Endothelial cell of umbilical vein (primary cell): ENCODE measurements around the gene FRMD6. TPM values are rescaled to one million over a fixed set of nuclear protein-coding genes. Genes with fewer than 3 reads are reported as not detected.
"Not testable (repeated sequence)": the region's sequence is repeated elsewhere in the genome, so short reads cannot be mapped to it uniquely, and the experiment has no call there.

Source experiments
- BruUV-seq: library from RNA; stranded (reverse); fragments of 400-500 nt; replicated peaks from 2 replicates; lab custom pipeline; 2021; lab: Mats Ljungman, UMichigan
- CTCF ChIA-PET: fragments of 300-600, 350-600 bp; sonication (Branson Sonifier 250); formaldehyde crosslinking; loops from one replicate; lab custom pipeline; 2021; ENCODE audit warnings: antibody characterized with exemption, inconsistent platforms; lab: Charles Lee
- POLR2A ChIA-PET: fragments of 300-600, 350-600 bp; sonication (Branson Sonifier 250); formaldehyde crosslinking; loops from one replicate; lab custom pipeline; 2021; ENCODE audit warnings: antibody characterized with exemption, inconsistent platforms; lab: Charles Lee
- DNase-seq: peaks from one replicate; pipeline ENCODE4 v3.0.0-alpha.2; 2011; ENCODE audit warnings: low read depth, low spot score
- FAIRE-seq: peaks from 2 replicates; lab custom pipeline; 2011; peaks lifted over from hg19 to GRCh38; lab: Jason Lieb, UNC
- H2AFZ ChIP-seq: 2 replicates; pipeline ENCODE4 v1.6.0; 2012; ENCODE audit warnings: low read depth, low read length, control low read depth, inconsistent platforms
- H3K27ac ChIP-seq: 2 replicates; pipeline ENCODE4 v1.5.1; 2011; ENCODE audit warnings: low read depth, mild to moderate bottlenecking, control low read depth, low read length, moderate library complexity; ENCODE audit not compliant: insufficient read depth
- H3K27me3 ChIP-seq, 2 experiments: 2 replicates each; pipeline versions ENCODE4 v1.6.0 to v1.6.1; 2011; ENCODE audit warnings: low read length in 2 of 2, mixed read lengths in 1 of 2; ENCODE audit not compliant: control insufficient read depth in 2 of 2, insufficient read depth in 2 of 2
- H3K36me3 ChIP-seq, 2 experiments: 2 replicates in 1 of 2; 3 replicates in 1 of 2; pipeline ENCODE4 v1.5.1; 2011; ENCODE audit warnings: low read length in 2 of 2, mild to moderate bottlenecking in 1 of 2, moderate library complexity in 1 of 2; ENCODE audit not compliant: control insufficient read depth in 2 of 2, insufficient read depth in 2 of 2; ENCODE audit errors: extremely low read depth in 1 of 2
- H3K4me1 ChIP-seq: 3 replicates; pipeline ENCODE4 v1.5.1; 2011; ENCODE audit warnings: mild to moderate bottlenecking, low read length; ENCODE audit not compliant: control insufficient read depth, insufficient read depth; ENCODE audit errors: extremely low read depth
- H3K4me2 ChIP-seq: 2 replicates; pipeline ENCODE4 v1.6.1; 2011; ENCODE audit warnings: low read length, control low read depth, mixed read lengths; ENCODE audit not compliant: insufficient read depth
- H3K4me3 ChIP-seq, 3 experiments: fragments of 200-600 bp in 1 of 3; sonication (generic), shearing (Covaris generic) in 1 of 3; replicated peaks in 1 of 3; 2 replicates each; pipeline ENCODE4 v1.5.1; 2011 to 2016; ENCODE audit warnings: control low read depth in 3 of 3, low read length in 3 of 3, mild to moderate bottlenecking in 2 of 3, inconsistent platforms in 1 of 3, low read depth in 1 of 3, moderate library complexity in 1 of 3; ENCODE audit not compliant: insufficient read depth in 1 of 3
- H3K79me2 ChIP-seq: 2 replicates; pipeline ENCODE4 v1.6.0; 2012; ENCODE audit warnings: low read length, inconsistent platforms; ENCODE audit not compliant: control insufficient read depth, insufficient read depth
- H3K9ac ChIP-seq: replicated peaks from 2 replicates; pipeline ENCODE3; 2011; ENCODE audit warnings: low read length, control low read depth; ENCODE audit not compliant: insufficient read depth; ENCODE audit errors: extremely low read depth
- H3K9me1 ChIP-seq: replicated peaks from 3 replicates; pipeline ENCODE4 v1.6.0; 2011; ENCODE audit warnings: mild to moderate bottlenecking, low read length; ENCODE audit not compliant: control insufficient read depth, insufficient read depth; ENCODE audit errors: extremely low read depth
- H3K9me3 ChIP-seq: replicated peaks from 2 replicates; pipeline ENCODE4 v1.5.1; 2012; ENCODE audit warnings: low read length, inconsistent platforms; ENCODE audit not compliant: control insufficient read depth, insufficient read depth
- H4K20me1 ChIP-seq: replicated peaks from 2 replicates; pipeline ENCODE3; 2011; ENCODE audit warnings: mild to moderate bottlenecking, low read length; ENCODE audit not compliant: control insufficient read depth, insufficient read depth; ENCODE audit errors: extremely low read depth
- EZH2 ChIP-seq: IDR thresholded peaks from 2 replicates; pipeline ENCODE4 v1.6.1; 2012; ENCODE audit warnings: borderline replicate concordance, low read depth, mild to moderate bottlenecking, moderate library complexity, low read length, inconsistent platforms; ENCODE audit not compliant: severe bottlenecking
- FOS ChIP-seq: IDR thresholded peaks from 2 replicates; pipeline ENCODE4 v1.6.1; 2011; ENCODE audit warnings: mild to moderate bottlenecking, low read length, moderate library complexity, borderline replicate concordance; ENCODE audit not compliant: insufficient read depth
- GATA2 ChIP-seq: IDR thresholded peaks from 2 replicates; pipeline ENCODE4 v1.7.0; 2011; ENCODE audit warnings: low read depth, mild to moderate bottlenecking, moderate library complexity, mixed read lengths, low read length; ENCODE audit not compliant: insufficient read length, insufficient read depth
- JUN ChIP-seq: IDR thresholded peaks from 2 replicates; pipeline ENCODE4 v1.6.1; 2011; ENCODE audit warnings: borderline replicate concordance, low read depth; ENCODE audit not compliant: insufficient read length, insufficient read depth
- MAX ChIP-seq: IDR thresholded peaks from 2 replicates; pipeline ENCODE4 v1.6.1; 2011; ENCODE audit not compliant: insufficient read depth, insufficient read length
- MYC ChIP-seq: IDR thresholded peaks from one replicate; pipeline ENCODE4 v1.6.1; 2011; ENCODE audit warnings: mild to moderate bottlenecking, low read depth, low read length
- POLR2A ChIP-seq: IDR thresholded peaks from 2 replicates; pipeline ENCODE4 v1.6.1; 2012; ENCODE audit warnings: low read depth, mild to moderate bottlenecking, control low read depth, low read length
- POLR2AphosphoS5 ChIP-seq: IDR thresholded peaks from 2 replicates; pipeline ENCODE4 v1.6.1; 2012; ENCODE audit warnings: low read depth, mild to moderate bottlenecking, control low read depth, low read length, moderate library complexity; ENCODE audit not compliant: insufficient read depth
- dilution Hi-C: fragments of 300-500 bp; cut with MboI; formaldehyde crosslinking; loops from one replicate; pipeline ENCODE4 v1.15.0; 2019; ENCODE audit warnings: low sequenced_read_pairs; ENCODE audit not compliant: extremely low pct_ligation_motif_present
- intact Hi-C: fragments of 100-400 bp; cut with micrococcal nuclease; formaldehyde crosslinking; loops from one replicate; pipeline ENCODE4 v1.10.0; 2022
- polyA plus RNA-seq, 4 experiments: library from polyadenylated mRNA; depleted of rRNA in 3 of 4; stranded (reverse) in 3 of 4; unstranded in 1 of 4; fragments of >200 nt; gene quantifications; 2 replicates each; pipeline versions ENCODE4 v1.2.1 to v1.2.3, GENCODE V29; 2011 to 2012; ENCODE audit warnings: missing spikeins in 1 of 4
- total RNA-seq: library from RNA; stranded (reverse); gene quantifications from 2 replicates; pipeline ENCODE4 v1.2.3, GENCODE V29; 2021
- TF ChIP-seq, protein P1 (sequence below), 2 donors: IDR thresholded peaks; 1 replicate in 1 of 2; 2 replicates in 1 of 2; pipeline ENCODE4 v1.5.1; 2011; ENCODE audit warnings: low read length in 2 of 2, mild to moderate bottlenecking in 2 of 2, moderate library complexity in 2 of 2, control low read depth in 1 of 2, inconsistent platforms in 1 of 2, low read depth in 1 of 2; ENCODE audit not compliant: insufficient read depth in 1 of 2; ENCODE audit errors: extremely low read depth in 1 of 2

The FRMD6 gene
- total and polyA plus RNA-seq, 2 donors (not counting 3 experiments of a cell fraction or from before 2014, with no cell fraction given): 69.0 to 97.1 TPM

DNA sequence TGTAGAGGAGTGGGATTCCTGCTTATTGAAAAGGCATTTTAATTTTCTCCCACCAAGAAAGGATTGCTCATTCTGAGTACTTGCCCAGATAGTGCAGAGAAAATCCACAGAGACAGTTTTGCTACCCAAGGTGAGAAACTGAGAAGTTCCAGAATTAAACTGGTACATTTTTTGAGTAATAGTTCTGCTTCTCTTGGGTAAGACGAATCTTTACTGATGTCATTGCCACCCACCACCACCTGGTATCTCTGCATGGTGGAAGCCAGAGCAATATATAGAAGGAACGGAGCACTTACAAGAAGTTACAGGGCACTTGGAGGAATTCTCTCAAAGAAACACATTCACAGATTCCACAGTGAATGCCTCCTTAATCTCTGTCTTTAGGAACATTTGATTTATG is 20.7 kb upstream of the FRMD6 start:
- CTCF ChIA-PET: no interaction called here
- H3K9me1 ChIP-seq: no peaks in the 10 kb centered on the region
- BruUV-seq: no TSS peak
- H3K36me3 ChIP-seq: no peaks in the 10 kb centered on the region
- dilution Hi-C loops (no loop called here), intact Hi-C loops (no loop called here)
- H3K4me1 ChIP-seq: no peaks in the 10 kb centered on the region
- no peak overlapping the region for H3K4me3 ChIP-seq
- no peaks in the 10 kb centered on the region for H3K79me2 ChIP-seq
- no peak overlapping the region for H3K9ac ChIP-seq
- H3K27me3 ChIP-seq: no peaks in the 10 kb centered on the region
- TF ChIP-seq FOS (no peak), POLR2AphosphoS5 (no peak), MYC (no peak), POLR2A (no peak), GATA2 (no peak), JUN (no peak), EZH2 (no peak), MAX (no peak)
- TF ChIP-seq, protein P1, sequence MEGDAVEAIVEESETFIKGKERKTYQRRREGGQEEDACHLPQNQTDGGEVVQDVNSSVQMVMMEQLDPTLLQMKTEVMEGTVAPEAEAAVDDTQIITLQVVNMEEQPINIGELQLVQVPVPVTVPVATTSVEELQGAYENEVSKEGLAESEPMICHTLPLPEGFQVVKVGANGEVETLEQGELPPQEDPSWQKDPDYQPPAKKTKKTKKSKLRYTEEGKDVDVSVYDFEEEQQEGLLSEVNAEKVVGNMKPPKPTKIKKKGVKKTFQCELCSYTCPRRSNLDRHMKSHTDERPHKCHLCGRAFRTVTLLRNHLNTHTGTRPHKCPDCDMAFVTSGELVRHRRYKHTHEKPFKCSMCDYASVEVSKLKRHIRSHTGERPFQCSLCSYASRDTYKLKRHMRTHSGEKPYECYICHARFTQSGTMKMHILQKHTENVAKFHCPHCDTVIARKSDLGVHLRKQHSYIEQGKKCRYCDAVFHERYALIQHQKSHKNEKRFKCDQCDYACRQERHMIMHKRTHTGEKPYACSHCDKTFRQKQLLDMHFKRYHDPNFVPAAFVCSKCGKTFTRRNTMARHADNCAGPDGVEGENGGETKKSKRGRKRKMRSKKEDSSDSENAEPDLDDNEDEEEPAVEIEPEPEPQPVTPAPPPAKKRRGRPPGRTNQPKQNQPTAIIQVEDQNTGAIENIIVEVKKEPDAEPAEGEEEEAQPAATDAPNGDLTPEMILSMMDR (IDR thresholded peaks at IDR 0.05; ENCODE audit: extremely low read depth in 1 of 2, insufficient read depth in 1 of 2, low read depth in 1 of 2, low read length in 2 of 2): no peak
- H3K9me3 ChIP-seq: no peaks in the 10 kb centered on the region
- no peak overlapping the region for H3K27ac ChIP-seq
- H3K4me2 ChIP-seq: no peak overlapping the region
- H2AFZ ChIP-seq: no peak overlapping the region
- DNase-seq (no peak), FAIRE-seq (no peak)
- POLR2A ChIA-PET: interaction anchor here (0.6 kb wide), 1 partner anchor 239 kb away, joined by 3 read pairs; no protein-coding TSS in a partner anchor
- no peaks in the 10 kb centered on the region for H4K20me1 ChIP-seq

- H3K27ac ChIP-seq, FAIRE-seq, H2AFZ ChIP-seq, POLR2A ChIA-PET, H4K20me1 ChIP-seq, H3K36me3 ChIP-seq, H3K4me3 ChIP-seq, H3K9ac ChIP-seq, dilution Hi-C loops, H3K9me1 ChIP-seq, DNase-seq, CTCF ChIA-PET, H3K79me2 ChIP-seq, BruUV-seq, intact Hi-C loops, H3K27me3 ChIP-seq, H3K4me2 ChIP-seq, H3K9me3 ChIP-seq: not testable (repeated sequence)
- peaks cover 13% of the 10 kb centered on the region for H3K4me1 ChIP-seq
Observed at GRCh38 chr14:51633298-51633697, 18.4 kb upstream of the FRMD6 start.
